Mucosa of rectum (tissue), 2 donors: Measurements from ENCODE around the gene USPL1.
"Not testable (repeated sequence)": the region's sequence is repeated elsewhere in the genome, so short reads cannot be mapped to it uniquely, and the experiment has no call there.

Experiments used
- H3K27ac ChIP-seq, 2 donors: one replicate each; pipeline ENCODE4 v1.7.0; 2013; ENCODE audit warnings: inconsistent platforms in 2 of 2, low read depth in 2 of 2, low read length in 2 of 2
- H3K27me3 ChIP-seq, 2 donors: one replicate each; pipeline ENCODE4 v1.7.0; 2013; ENCODE audit warnings: low read length in 2 of 2; ENCODE audit not compliant: control insufficient read depth in 2 of 2, insufficient read depth in 2 of 2
- H3K36me3 ChIP-seq, 2 donors: one replicate each; pipeline ENCODE4 v1.7.0; 2013; ENCODE audit warnings: low read length in 2 of 2; ENCODE audit not compliant: control insufficient read depth in 2 of 2, insufficient read depth in 2 of 2
- H3K4me1 ChIP-seq, 2 donors: one replicate each; pipeline ENCODE4 v1.7.0; 2013; ENCODE audit warnings: low read length in 2 of 2, mild to moderate bottlenecking in 1 of 2; ENCODE audit not compliant: control insufficient read depth in 2 of 2, insufficient read depth in 2 of 2
- H3K4me3 ChIP-seq, 2 donors: one replicate each; pipeline ENCODE4 v1.7.0; 2013; ENCODE audit warnings: low read length in 2 of 2
- H3K9ac ChIP-seq, 2 donors: one replicate each; pipeline ENCODE4 v1.7.0; 2013; ENCODE audit warnings: low read length in 2 of 2, low read depth in 1 of 2, mild to moderate bottlenecking in 1 of 2
- H3K9me3 ChIP-seq, 2 donors: one replicate each; pipeline ENCODE4 v1.7.0; 2013; ENCODE audit warnings: low read length in 2 of 2; ENCODE audit not compliant: control insufficient read depth in 2 of 2
- donor health status: healthy.
- donor health status: Normal muscosa, but diverticular disease.

The USPL1 gene

GRCh38 chr13:30585748-30586262 is 31.9 kb upstream of the USPL1 start:
- Histone ChIP-seq H3K4me1 (no peaks in the 10 kb centered on the region), H3K27ac (no peak overlapping the region), H3K9me3 (no peaks in the 10 kb centered on the region), H3K27me3 (no peaks in the 10 kb centered on the region), H3K9ac (no peak overlapping the region), H3K36me3 (no peaks in the 10 kb centered on the region), H3K4me3 (no peak overlapping the region)

- no peak overlapping the region for H3K4me3 ChIP-seq
- no peak overlapping the region for H3K9ac ChIP-seq
- H3K27ac ChIP-seq = no peak overlapping the region
- no peaks in the 10 kb centered on the region for H3K4me1 ChIP-seq
- H3K27me3 ChIP-seq = no peaks in the 10 kb centered on the region
- no peaks in the 10 kb centered on the region for H3K9me3 ChIP-seq
- no peaks in the 10 kb centered on the region for H3K36me3 ChIP-seq
Measured at GRCh38 chr13:30587231-30587630, 30.5 kb upstream of the USPL1 start.

- Histone ChIP-seq H3K4me3 (no peak overlapping the region), H3K9ac (no peak overlapping the region), H3K4me1 (no peaks in the 10 kb centered on the region), H3K27ac (no peak overlapping the region), H3K36me3 (no peaks in the 10 kb centered on the region), H3K9me3 (no peaks in the 10 kb centered on the region), H3K27me3 (no peaks in the 10 kb centered on the region)
Measured at GRCh38 chr13:30587739-30588138, 30.0 kb upstream of the USPL1 start.

GRCh38 chr13:30593001-30593400 is 24.7 kb upstream of the USPL1 start:
- Histone ChIP-seq H3K9me3 (no peaks in the 10 kb centered on the region), H3K36me3 (no peaks in the 10 kb centered on the region), H3K4me1 (no peaks in the 10 kb centered on the region), H3K9ac (no peak overlapping the region), H3K4me3 (no peak overlapping the region), H3K27me3 (no peaks in the 10 kb centered on the region), H3K27ac (no peak overlapping the region)

GRCh38 chr13:30600496-30600895 is 17.2 kb upstream of the USPL1 start:
- Histone ChIP-seq H3K36me3 (no peaks in the 10 kb centered on the region), H3K9me3 (no peaks in the 10 kb centered on the region), H3K27me3 (no peaks in the 10 kb centered on the region), H3K4me3 (no peak overlapping the region), H3K9ac (no peak overlapping the region), H3K4me1 (no peaks in the 10 kb centered on the region), H3K27ac (no peak overlapping the region)

- H3K9me3 ChIP-seq = no peaks in the 10 kb centered on the region
- no peaks in the 10 kb centered on the region for H3K27me3 ChIP-seq
Measured at GRCh38 chr13:30601836-30602235, 15.9 kb upstream of the USPL1 start.

GRCh38 chr13:30605052-30605451 is 12.7 kb upstream of the USPL1 start:
- Histone ChIP-seq H3K9ac (no peak overlapping the region), H3K27ac (no peak overlapping the region), H3K4me1 (no peaks in the 10 kb centered on the region), H3K9me3 (no peaks in the 10 kb centered on the region), H3K27me3 (no peaks in the 10 kb centered on the region), H3K4me3 (no peak overlapping the region), H3K36me3 (no peaks in the 10 kb centered on the region)

More at GRCh38 chr13:30601836-30602235, 15.9 kb upstream of the USPL1 start:
- Histone ChIP-seq H3K36me3 (no peaks in the 10 kb centered on the region), H3K9ac (no peak overlapping the region), H3K27ac (no peak overlapping the region), H3K4me1 (no peaks in the 10 kb centered on the region), H3K4me3 (no peak overlapping the region)

- H3K4me3 ChIP-seq, H3K9ac ChIP-seq, H3K27me3 ChIP-seq, H3K9me3 ChIP-seq, H3K4me1 ChIP-seq, H3K27ac ChIP-seq, H3K36me3 ChIP-seq: not testable (repeated sequence)
Measured at GRCh38 chr13:30607186-30607585, 10.5 kb upstream of the USPL1 start.

- no peak overlapping the region for H3K4me3 ChIP-seq
- H3K27me3 ChIP-seq = no peaks in the 10 kb centered on the region
- no peak overlapping the region for H3K27ac ChIP-seq
Measured at GRCh38 chr13:30607908-30608307, 9.8 kb upstream of the USPL1 start.

GRCh38 chr13:30608364-30608763 is 9.4 kb upstream of the USPL1 start:
- Histone ChIP-seq H3K27ac (no peak overlapping the region), H3K4me1 (no peaks in the 10 kb centered on the region), H3K4me3 (no peak overlapping the region), H3K9me3 (no peaks in the 10 kb centered on the region), H3K27me3 (no peaks in the 10 kb centered on the region), H3K36me3 (no peaks in the 10 kb centered on the region), H3K9ac (no peak overlapping the region)

More at GRCh38 chr13:30607908-30608307, 9.8 kb upstream of the USPL1 start:
- H3K36me3 ChIP-seq = no peaks in the 10 kb centered on the region
- no peaks in the 10 kb centered on the region for H3K4me1 ChIP-seq
- H3K9ac ChIP-seq = no peak overlapping the region
- H3K9me3 ChIP-seq = no peaks in the 10 kb centered on the region

GRCh38 chr13:30610311-30610710 is 7.4 kb upstream of the USPL1 start:
- no peak overlapping the region for H3K4me3 ChIP-seq
- no peak overlapping the region for H3K27ac ChIP-seq
- no peak overlapping the region for H3K9ac ChIP-seq
- H3K36me3 ChIP-seq = no peaks in the 10 kb centered on the region
- no peaks in the 10 kb centered on the region for H3K9me3 ChIP-seq
- no peaks in the 10 kb centered on the region for H3K27me3 ChIP-seq
- peaks cover 0 to 2% of the 10 kb centered on the region in 2 donors for H3K4me1 ChIP-seq
